Tibial artery (tissue), 4 donors: ENCODE results near the gene EXOC3L2.

Source experiments
- DNase-seq, 2 donors: peaks; one replicate each; pipeline ENCODE4 v3.0.0-alpha.2; 2019
- H3K27ac ChIP-seq, 2 donors: fragments of 200-600 bp; sonication (generic) in 1 of 2; 1 replicate in 1 of 2; 2 replicates in 1 of 2; pipeline ENCODE4 v1.5.1; 2018 to 2019; ENCODE audit warnings: mild to moderate bottlenecking in 1 of 2
- H3K27me3 ChIP-seq, 2 donors: fragments of 200-600 bp; sonication (generic) in 1 of 2; one replicate each; pipeline versions ENCODE4 v1.5.1 to v1.6.0; 2016 to 2019
- H3K36me3 ChIP-seq, 3 donors: fragments of 200-600 bp; sonication (generic) in 2 of 3; one replicate each; pipeline ENCODE4 v1.5.1; 2016 to 2019; ENCODE audit warnings: mild to moderate bottlenecking in 2 of 3
- H3K4me1 ChIP-seq, 4 donors: fragments of 200-600 bp; sonication (generic) in 2 of 4; 1 replicate in 3 of 4; 2 replicates in 1 of 4; pipeline ENCODE4 v1.5.1; 2016 to 2019
- H3K4me3 ChIP-seq, 2 donors: fragments of 200-600 bp; sonication (generic) in 1 of 2; 1 replicate in 1 of 2; 2 replicates in 1 of 2; pipeline ENCODE4 v1.5.1; 2018 to 2019; ENCODE audit warnings: mild to moderate bottlenecking in 2 of 2
- H3K9me3 ChIP-seq, 3 donors: fragments of 200-600 bp; sonication (generic) in 1 of 3; one replicate each; pipeline ENCODE4 v1.5.1; 2016 to 2019
- intact Hi-C: fragments of 100-400 bp; cut with DNase I; formaldehyde crosslinking; loops from one replicate; pipeline ENCODE4 v1.15.0; 2023; ENCODE audit warnings: low total_unique reads
- TF ChIP-seq, protein P1 (sequence below), 2 experiments: fragments of 200-600 bp in 1 of 2; fragments of 450-650 bp in 1 of 2; IDR thresholded peaks; one replicate each; pipeline ENCODE4 v1.5.1; 2017 to 2019; ENCODE audit warnings: antibody characterized with exemption in 2 of 2, mild to moderate bottlenecking in 1 of 2, moderate library complexity in 1 of 2

The EXOC3L2 gene

DNA sequence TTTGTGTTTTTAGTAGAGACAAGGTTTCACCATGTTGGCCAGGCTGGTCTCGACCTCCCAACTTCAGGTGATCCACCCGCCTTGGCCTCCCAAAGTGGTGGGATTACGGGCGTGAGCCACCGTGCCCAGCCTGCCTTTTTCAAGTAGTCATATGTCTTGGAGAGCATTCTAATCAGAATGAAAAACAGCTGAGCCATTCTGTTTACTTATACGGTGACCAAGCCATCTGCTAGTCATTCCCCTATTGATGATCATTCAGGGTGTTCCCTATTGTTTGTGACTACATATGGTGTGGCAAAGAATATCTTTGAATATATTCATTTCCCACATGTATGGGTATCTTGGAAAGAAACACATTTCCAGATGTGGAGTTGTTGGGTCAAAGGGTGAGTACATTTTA is 49.4 kb downstream of the EXOC3L2 start:
- DNase-seq: no peak
- no peak overlapping the region for H3K4me3 ChIP-seq
- no peaks in the 10 kb centered on the region for H3K4me1 ChIP-seq
- no peaks in the 10 kb centered on the region for H3K36me3 ChIP-seq
- intact Hi-C loops: no loop called here
- no peak overlapping the region for H3K27ac ChIP-seq
- TF ChIP-seq, protein P1, sequence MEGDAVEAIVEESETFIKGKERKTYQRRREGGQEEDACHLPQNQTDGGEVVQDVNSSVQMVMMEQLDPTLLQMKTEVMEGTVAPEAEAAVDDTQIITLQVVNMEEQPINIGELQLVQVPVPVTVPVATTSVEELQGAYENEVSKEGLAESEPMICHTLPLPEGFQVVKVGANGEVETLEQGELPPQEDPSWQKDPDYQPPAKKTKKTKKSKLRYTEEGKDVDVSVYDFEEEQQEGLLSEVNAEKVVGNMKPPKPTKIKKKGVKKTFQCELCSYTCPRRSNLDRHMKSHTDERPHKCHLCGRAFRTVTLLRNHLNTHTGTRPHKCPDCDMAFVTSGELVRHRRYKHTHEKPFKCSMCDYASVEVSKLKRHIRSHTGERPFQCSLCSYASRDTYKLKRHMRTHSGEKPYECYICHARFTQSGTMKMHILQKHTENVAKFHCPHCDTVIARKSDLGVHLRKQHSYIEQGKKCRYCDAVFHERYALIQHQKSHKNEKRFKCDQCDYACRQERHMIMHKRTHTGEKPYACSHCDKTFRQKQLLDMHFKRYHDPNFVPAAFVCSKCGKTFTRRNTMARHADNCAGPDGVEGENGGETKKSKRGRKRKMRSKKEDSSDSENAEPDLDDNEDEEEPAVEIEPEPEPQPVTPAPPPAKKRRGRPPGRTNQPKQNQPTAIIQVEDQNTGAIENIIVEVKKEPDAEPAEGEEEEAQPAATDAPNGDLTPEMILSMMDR (IDR thresholded peaks at IDR 0.05): no peak
- no peaks in the 10 kb centered on the region for H3K27me3 ChIP-seq
- H3K9me3 ChIP-seq: no peaks in the 10 kb centered on the region

DNA sequence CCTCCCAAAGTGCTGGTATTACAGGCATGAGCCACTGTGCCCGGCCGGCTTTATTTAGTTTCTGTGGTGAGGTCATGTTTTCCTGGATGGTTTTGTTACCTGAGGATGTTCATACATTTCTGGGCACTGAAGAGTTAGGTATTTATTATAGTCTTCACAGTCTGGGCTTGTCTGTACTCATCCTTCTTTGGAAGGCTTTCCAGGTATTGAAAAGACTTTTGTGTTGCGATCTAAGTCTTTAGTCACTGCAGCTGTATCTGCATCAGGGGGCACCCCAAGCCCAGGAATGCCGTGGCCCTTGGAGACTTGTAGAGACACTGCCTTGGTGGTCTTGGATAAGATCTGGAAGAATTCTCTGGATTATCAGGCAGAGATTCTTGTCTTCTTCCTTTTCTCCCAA is 53.8 kb downstream of the EXOC3L2 start:
- H3K9me3 ChIP-seq: no peaks in the 10 kb centered on the region
- H3K36me3 ChIP-seq: peaks cover 0 to 11% (median 0%) of the 10 kb centered on the region in 3 donors
- H3K27ac ChIP-seq: no peak overlapping the region
- H3K4me1 ChIP-seq: no peaks in the 10 kb centered on the region
- TF ChIP-seq, protein P1 (IDR thresholded peaks at IDR 0.05): no peak
- H3K4me3 ChIP-seq: no peak overlapping the region
- no peak for DNase-seq
- intact Hi-C loops: no loop called here
- no peaks in the 10 kb centered on the region for H3K27me3 ChIP-seq

DNA sequence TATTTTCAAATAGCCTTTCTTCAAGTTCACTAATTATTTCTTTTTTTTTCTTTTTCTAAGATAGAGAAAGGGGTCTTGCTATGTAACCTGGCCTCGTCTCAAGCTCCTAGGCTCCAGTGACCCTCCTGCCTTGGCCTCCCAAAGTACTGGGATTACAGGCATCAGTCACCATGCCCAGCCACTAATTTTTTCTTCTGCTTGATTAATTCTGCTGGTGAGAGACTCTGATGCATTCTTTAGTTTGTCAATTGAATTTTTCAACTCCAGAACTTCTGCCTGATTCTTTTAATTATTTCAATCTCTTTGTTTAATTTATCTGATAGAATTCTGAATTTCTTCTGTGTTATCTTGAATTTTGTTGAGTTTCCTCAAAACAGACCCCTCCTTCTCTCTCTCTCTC is 55.2 kb downstream of the EXOC3L2 start:
- Histone ChIP-seq H3K27me3 (no peaks in the 10 kb centered on the region), H3K9me3 (no peaks in the 10 kb centered on the region), H3K4me1 (no peaks in the 10 kb centered on the region), H3K27ac (no peak overlapping the region), H3K36me3 (peaks cover 0 to 15% (median 0%) of the 10 kb centered on the region in 3 donors), H3K4me3 (no peak overlapping the region)
- TF ChIP-seq, protein P1 (IDR thresholded peaks at IDR 0.05): no peak
- DNase-seq: no peak
- intact Hi-C loops: no loop called here

DNA sequence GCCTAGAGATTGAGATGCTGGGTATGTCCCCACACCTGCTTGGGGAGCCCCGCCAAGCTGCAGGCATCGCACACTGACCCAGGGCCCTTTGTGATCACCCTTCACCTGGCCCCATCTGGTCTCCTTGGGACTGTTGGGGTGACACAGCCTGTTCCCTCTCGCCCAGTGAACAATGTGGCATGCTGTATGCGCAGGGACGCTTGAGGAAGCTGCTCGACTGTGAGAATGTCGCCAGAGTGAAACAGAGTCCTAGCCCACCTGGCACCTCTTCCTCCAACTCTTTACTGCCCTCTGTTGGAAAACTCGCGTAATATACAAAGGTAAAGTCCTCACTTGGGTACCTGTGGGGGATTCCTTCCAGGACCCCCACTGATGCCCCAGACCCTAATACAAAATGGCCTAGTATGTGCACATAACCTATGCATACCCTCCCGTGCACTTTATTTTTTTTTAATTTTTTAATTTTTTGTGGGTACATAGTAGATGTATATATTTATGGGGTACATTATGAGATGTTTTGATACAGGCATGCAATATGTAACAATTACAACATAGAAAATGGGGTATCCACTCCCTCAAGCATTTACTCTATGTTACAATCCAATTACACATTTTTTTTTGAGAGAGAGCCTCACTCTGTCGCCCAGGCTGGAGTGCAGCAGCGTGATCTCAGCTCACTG is 57.6 kb downstream of the EXOC3L2 start:
- H3K4me3 ChIP-seq: no peak overlapping the region
- DNase-seq: no peak
- TF ChIP-seq, protein P1 (IDR thresholded peaks at IDR 0.05): peak in 1 of 2 experiments; percentile 26

GRCh38 chr19:45186509-45187334 is 58.5 kb downstream of the EXOC3L2 start:
- intact Hi-C loops: no loop called here

More for the DNA sequence above, 57.6 kb downstream of the EXOC3L2 start:
- H3K27me3 ChIP-seq: no peaks in the 10 kb centered on the region
- no peaks in the 10 kb centered on the region for H3K9me3 ChIP-seq
- intact Hi-C loops: no loop called here
- H3K36me3 ChIP-seq: peaks cover 0 to 15% (median 0%) of the 10 kb centered on the region in 3 donors
- no peaks in the 10 kb centered on the region for H3K4me1 ChIP-seq
- H3K27ac ChIP-seq: no peak overlapping the region

More at GRCh38 chr19:45186509-45187334, 58.5 kb downstream of the EXOC3L2 start:
- no peak overlapping the region for H3K4me3 ChIP-seq
- no peaks in the 10 kb centered on the region for H3K27me3 ChIP-seq
- H3K27ac ChIP-seq: no peak overlapping the region
- no peaks in the 10 kb centered on the region for H3K9me3 ChIP-seq
- TF ChIP-seq, protein P1 (IDR thresholded peaks at IDR 0.05): no peak
- no peak for DNase-seq
- H3K36me3 ChIP-seq: peaks cover 0 to 18% (median under 1%) of the 10 kb centered on the region in 3 donors
- peaks cover 0 to 2% (median 0%) of the 10 kb centered on the region in 4 donors for H3K4me1 ChIP-seq
